Colonic mucosa (tissue), 4 donors: ENCODE results near the gene IGHMBP2. TPM values are rescaled to one million over a fixed set of nuclear protein-coding genes. Genes with fewer than 3 reads are reported as not detected.
"Not testable (repeated sequence)": the region's sequence is repeated elsewhere in the genome, so short reads cannot be mapped to it uniquely, and the experiment has no call there.

Experiments
- DNase-seq: peaks from one replicate; pipeline ENCODE4 v3.0.0-alpha.2; 2020
- H3K27ac ChIP-seq: fragments of 200-600 bp; one replicate; pipeline ENCODE4 v1.8.0; 2021
- H3K27me3 ChIP-seq: fragments of 200-600 bp; one replicate; pipeline ENCODE4 v1.8.0; 2021
- H3K36me3 ChIP-seq: fragments of 200-600 bp; one replicate; pipeline ENCODE4 v1.8.0; 2021
- H3K4me1 ChIP-seq: fragments of 200-600 bp; one replicate; pipeline ENCODE4 v1.8.0; 2021; ENCODE audit warnings: mild to moderate bottlenecking
- H3K4me3 ChIP-seq: fragments of 200-600 bp; one replicate; pipeline ENCODE4 v1.8.0; 2021
- H3K9ac ChIP-seq, 2 donors: one replicate each; pipeline ENCODE4 v1.7.0; 2013; ENCODE audit warnings: control low read depth in 2 of 2, low read depth in 2 of 2, low read length in 2 of 2
- H3K9me3 ChIP-seq: fragments of 200-600 bp; one replicate; pipeline ENCODE4 v1.8.0; 2021
- CTCF ChIP-seq: fragments of 200-600 bp; IDR thresholded peaks from one replicate; pipeline ENCODE4 v1.8.0; 2022; ENCODE audit warnings: antibody characterized with exemption, mild to moderate bottlenecking
- intact Hi-C: fragments of 100-400 bp; cut with DNase I; formaldehyde crosslinking; loops from one replicate; pipeline ENCODE4 v1.14.1; 2022
- total RNA-seq, 2 donors: library from RNA; stranded (reverse); fragmentation: NEBNext Ultra II Directional in 1 of 2; extraction: Animal tissue kit (Norgen Biotek cat#: 25700) in 1 of 2; gene quantifications; one replicate each; pipeline ENCODE4 v1.2.1, GENCODE V29; 2021
- donor health status: healthy.
- donor health status: DM: no; HTN: no; CAD: no.
- donor health status: DM: no; HTN: no; CAD: no.

The IGHMBP2 gene
- total RNA-seq, 2 donors from 2014 or later, result 16.6 to 20.4 TPM

GRCh38 chr11:68881320-68881719, 22.4 kb upstream of the IGHMBP2 start:
- intact Hi-C loops, result no loop called here
- Histone ChIP-seq H3K4me1 (no peaks in the 10 kb centered on the region), H3K9me3 (no peaks in the 10 kb centered on the region), H3K27ac (no peak overlapping the region), H3K36me3 (no peaks in the 10 kb centered on the region), H3K4me3 (no peak overlapping the region), H3K27me3 (no peaks in the 10 kb centered on the region), H3K9ac (no peak overlapping the region)
- no peak for TF ChIP-seq CTCF
- no peak for DNase-seq

- H3K9ac ChIP-seq, result no peak overlapping the region
- no peak overlapping the region for H3K27ac ChIP-seq
- no peak overlapping the region for H3K4me3 ChIP-seq
- no peaks in the 10 kb centered on the region for H3K27me3 ChIP-seq
- intact Hi-C loops, result no loop called here
- H3K9me3 ChIP-seq, result no peaks in the 10 kb centered on the region
- H3K36me3 ChIP-seq, result no peaks in the 10 kb centered on the region
- no peak for DNase-seq
- no peak for TF ChIP-seq CTCF
- H3K4me1 ChIP-seq, result no peaks in the 10 kb centered on the region
These were observed 21.3 kb upstream of the IGHMBP2 start for GRCh38 chr11:68882391-68882790.

GRCh38 chr11:68884827-68885226, 18.9 kb upstream of the IGHMBP2 start:
- H3K9ac ChIP-seq, H3K27ac ChIP-seq, H3K9me3 ChIP-seq, DNase-seq, H3K36me3 ChIP-seq, H3K4me3 ChIP-seq, intact Hi-C loops, H3K27me3 ChIP-seq, H3K4me1 ChIP-seq: not testable (repeated sequence)

GRCh38 chr11:68889948-68890446, 13.7 kb upstream of the IGHMBP2 start:
- peak; percentile 28 for DNase-seq
- TF ChIP-seq CTCF, result no peak
- no peak overlapping the region for H3K9ac ChIP-seq
- H3K27me3 ChIP-seq, result no peaks in the 10 kb centered on the region
- H3K36me3 ChIP-seq, result peaks cover 6% of the 10 kb centered on the region
- no peaks in the 10 kb centered on the region for H3K4me1 ChIP-seq
- intact Hi-C loops, result no loop called here
- no peak overlapping the region for H3K27ac ChIP-seq
- no peaks in the 10 kb centered on the region for H3K9me3 ChIP-seq
- H3K4me3 ChIP-seq, result no peak overlapping the region

GRCh38 chr11:68890490-68891231, 13.0 kb upstream of the IGHMBP2 start:
- Histone ChIP-seq H3K36me3 (peaks cover 7% of the 10 kb centered on the region), H3K4me1 (no peaks in the 10 kb centered on the region), H3K4me3 (no peak overlapping the region), H3K27me3 (no peaks in the 10 kb centered on the region), H3K9ac (no peak overlapping the region), H3K27ac (no peak overlapping the region), H3K9me3 (no peaks in the 10 kb centered on the region)
- intact Hi-C loops, result no loop called here
- TF ChIP-seq CTCF, result no peak
- DNase-seq, result peak; percentile 36

GRCh38 chr11:68891351-68891948, 12.2 kb upstream of the IGHMBP2 start:
- no peaks in the 10 kb centered on the region for H3K27me3 ChIP-seq
- no peaks in the 10 kb centered on the region for H3K4me1 ChIP-seq
- peaks cover 7% of the 10 kb centered on the region for H3K36me3 ChIP-seq
- intact Hi-C loops, result no loop called here
- no peak overlapping the region for H3K27ac ChIP-seq
- DNase-seq, result no peak
- no peaks in the 10 kb centered on the region for H3K9me3 ChIP-seq
- H3K4me3 ChIP-seq, result no peak overlapping the region
- TF ChIP-seq CTCF, result no peak
- no peak overlapping the region for H3K9ac ChIP-seq
